ENCODE measurements around the gene ITGA7. TPM values are rescaled to one million over a fixed set of nuclear protein-coding genes. Genes with fewer than 3 reads are reported as not detected.
A peak's percentile ranks its signal among the peaks of the same experiment; 100 is the strongest.

Gene ITGA7
- total and polyA plus RNA-seq, 9 donors: 4.9 to 69.6 (median 25.9) TPM

DNA sequence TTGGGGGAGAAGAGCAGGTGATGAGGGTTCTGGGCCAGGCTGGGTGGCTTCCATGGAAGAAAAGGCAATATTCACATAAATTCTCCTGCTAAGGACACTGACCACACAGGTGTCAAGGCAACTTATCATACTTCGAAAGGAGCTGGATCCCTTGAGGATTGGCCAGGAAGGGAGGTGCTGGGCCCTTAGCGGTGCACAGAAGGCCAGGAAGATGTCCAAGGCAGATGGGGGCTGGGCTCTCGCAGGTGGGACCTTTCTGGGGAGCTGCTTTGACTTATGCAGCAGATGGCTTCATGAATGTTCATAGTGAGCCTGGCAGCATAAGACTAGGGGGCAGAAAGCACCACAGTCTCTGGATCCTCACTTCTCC, 17.2 kb upstream of the ITGA7 start:
- H3K4me3 ChIP-seq: no peak overlapping the region
- no peaks in the 10 kb centered on the region for H3K9me3 ChIP-seq
- no peaks in the 10 kb centered on the region for H3K36me3 ChIP-seq
- TF ChIP-seq POLR2A (IDR thresholded peaks at IDR 0.05): no peak
- TF ChIP-seq, protein P1, sequence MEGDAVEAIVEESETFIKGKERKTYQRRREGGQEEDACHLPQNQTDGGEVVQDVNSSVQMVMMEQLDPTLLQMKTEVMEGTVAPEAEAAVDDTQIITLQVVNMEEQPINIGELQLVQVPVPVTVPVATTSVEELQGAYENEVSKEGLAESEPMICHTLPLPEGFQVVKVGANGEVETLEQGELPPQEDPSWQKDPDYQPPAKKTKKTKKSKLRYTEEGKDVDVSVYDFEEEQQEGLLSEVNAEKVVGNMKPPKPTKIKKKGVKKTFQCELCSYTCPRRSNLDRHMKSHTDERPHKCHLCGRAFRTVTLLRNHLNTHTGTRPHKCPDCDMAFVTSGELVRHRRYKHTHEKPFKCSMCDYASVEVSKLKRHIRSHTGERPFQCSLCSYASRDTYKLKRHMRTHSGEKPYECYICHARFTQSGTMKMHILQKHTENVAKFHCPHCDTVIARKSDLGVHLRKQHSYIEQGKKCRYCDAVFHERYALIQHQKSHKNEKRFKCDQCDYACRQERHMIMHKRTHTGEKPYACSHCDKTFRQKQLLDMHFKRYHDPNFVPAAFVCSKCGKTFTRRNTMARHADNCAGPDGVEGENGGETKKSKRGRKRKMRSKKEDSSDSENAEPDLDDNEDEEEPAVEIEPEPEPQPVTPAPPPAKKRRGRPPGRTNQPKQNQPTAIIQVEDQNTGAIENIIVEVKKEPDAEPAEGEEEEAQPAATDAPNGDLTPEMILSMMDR (IDR thresholded peaks at IDR 0.05): peak in 1 of 3 donors; percentile 8
- H3K27ac ChIP-seq: no peak overlapping the region
- intact Hi-C loops (cut with DNase I): loop anchor here in 1 of 4 donors (5.0 kb wide), 1 partner anchor 202 kb away; the partner anchor contains the start of gene PYM1
- peak in 2 of 5 donors; percentile 25 to 28 for DNase-seq
- WGBS, 3 donors: 38 to 48% (median 39%) methylated on average over 3 of the region's 3 CpGs
- H3K4me1 ChIP-seq (ENCODE audit: insufficient read depth): peaks cover 10% of the 10 kb centered on the region
- no peaks in the 10 kb centered on the region for H3K27me3 ChIP-seq

- H3K27me3 ChIP-seq: no peaks in the 10 kb centered on the region
- intact Hi-C loops (cut with DNase I): no loop called here
- no peak for TF ChIP-seq EP300 (IDR thresholded peaks at IDR 0.05)
- TF ChIP-seq POLR2A (IDR thresholded peaks at IDR 0.05): no peak
- TF ChIP-seq, protein P1 (IDR thresholded peaks at IDR 0.05): peak; percentile 6 to 31 (median 14)
- H3K9me3 ChIP-seq: no peaks in the 10 kb centered on the region
- no peaks in the 10 kb centered on the region for H3K36me3 ChIP-seq
- H3K27ac ChIP-seq: no peak overlapping the region
- H3K4me1 ChIP-seq (ENCODE audit: insufficient read depth): peaks cover 10% of the 10 kb centered on the region
- 48 to 57% (median 52%) methylated on average over 11 of the region's 11 CpGs for WGBS, 3 donors
- DNase-seq: peak in 4 of 5 donors; percentile 44 to 72 (median 57)
- no peak overlapping the region for H3K4me3 ChIP-seq
These were observed 16.7 kb upstream of the ITGA7 start for GRCh38 chr12:55724226-55724939.

DNA sequence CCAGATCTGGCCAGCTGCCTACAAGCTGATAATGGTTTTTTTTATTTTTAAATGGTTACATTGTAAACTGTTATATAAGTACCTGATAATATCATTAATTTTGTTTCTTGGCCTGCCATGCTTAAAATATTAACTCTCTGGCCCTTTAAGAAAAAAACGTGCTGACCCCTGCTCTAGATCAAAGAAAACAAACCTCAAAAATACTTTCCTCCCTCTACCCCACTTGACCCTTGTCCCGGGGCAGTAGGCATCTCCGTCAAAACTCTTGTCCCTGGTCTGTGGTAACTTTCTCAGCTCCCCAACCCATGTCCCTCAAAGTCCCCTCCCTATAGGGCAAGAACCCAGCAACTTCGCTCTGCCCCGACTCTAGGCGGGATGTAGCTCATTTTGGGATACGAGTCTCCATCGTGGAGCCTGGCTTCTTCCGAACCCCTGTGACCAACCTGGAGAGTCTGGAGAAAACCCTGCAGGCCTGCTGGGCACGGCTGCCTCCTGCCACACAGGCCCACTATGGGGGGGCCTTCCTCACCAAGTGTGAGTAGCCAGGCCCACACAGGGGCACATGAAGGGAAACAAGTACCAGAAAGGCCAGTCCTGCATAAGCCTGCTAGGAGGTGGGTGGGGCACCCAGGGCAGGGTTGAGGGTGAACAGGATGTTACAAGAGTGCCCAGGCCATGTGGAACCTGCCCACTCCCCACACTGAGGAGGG, 16.0 kb upstream of the ITGA7 start:
- H3K36me3 ChIP-seq: no peaks in the 10 kb centered on the region
- no peaks in the 10 kb centered on the region for H3K27me3 ChIP-seq
- no peaks in the 10 kb centered on the region for H3K9me3 ChIP-seq
- no peak overlapping the region for H3K4me3 ChIP-seq
- whole genome bisulfite sequencing, 3 donors: 25 to 36% (median 27%) methylated on average over 10 of the region's 10 CpGs
- peak overlapping the region in 1 of 2 donors; percentile 16 for H3K27ac ChIP-seq
- no peak for TF ChIP-seq POLR2A (IDR thresholded peaks at IDR 0.05)
- TF ChIP-seq, protein P1 (IDR thresholded peaks at IDR 0.05): no peak
- no peak for TF ChIP-seq EP300 (IDR thresholded peaks at IDR 0.05)
- DNase-seq: peak in 2 of 5 donors; percentile 17 to 24
- intact Hi-C loops (cut with DNase I): no loop called here
- peaks cover 12% of the 10 kb centered on the region for H3K4me1 ChIP-seq (ENCODE audit: insufficient read depth)

DNA sequence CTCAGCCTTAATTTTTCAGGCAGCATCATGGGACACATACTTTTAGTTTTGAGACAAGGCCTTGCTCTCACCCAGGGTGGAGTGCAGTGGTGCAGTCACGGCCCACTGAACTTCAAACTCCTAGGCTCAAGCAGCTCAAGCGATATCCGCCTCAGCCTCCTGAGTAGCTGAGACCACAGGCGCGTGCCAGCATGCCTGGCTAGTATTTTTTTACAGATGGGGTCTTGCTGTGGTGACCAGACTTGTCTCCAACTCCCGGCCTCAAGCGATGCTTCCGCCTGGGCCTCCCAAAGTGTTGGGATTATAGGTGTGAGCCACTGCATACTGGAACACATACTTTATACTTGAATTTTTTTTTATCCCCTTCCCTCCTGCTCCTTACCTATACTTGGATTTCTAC, 15.2 kb upstream of the ITGA7 start:
- 88 to 95% (median 94%) methylated on average over 8 of the region's 8 CpGs for WGBS, 3 donors
- no peaks in the 10 kb centered on the region for H3K36me3 ChIP-seq
- H3K4me3 ChIP-seq: no peak overlapping the region
- peak in 3 of 5 donors; percentile 11 to 21 (median 21) for DNase-seq
- H3K27ac ChIP-seq: no peak overlapping the region
- H3K27me3 ChIP-seq: no peaks in the 10 kb centered on the region
- peaks cover 12% of the 10 kb centered on the region for H3K4me1 ChIP-seq (ENCODE audit: insufficient read depth)
- no peaks in the 10 kb centered on the region for H3K9me3 ChIP-seq
- intact Hi-C loops (cut with DNase I): no loop called here
- TF ChIP-seq, protein P1 (IDR thresholded peaks at IDR 0.05): no peak
- TF ChIP-seq POLR2A (IDR thresholded peaks at IDR 0.05) (no peak), EP300 (IDR thresholded peaks at IDR 0.05) (no peak)

All from ovary (tissue), 9 donors.